Tibial nerve (tissue), 4 donors: ENCODE results near the gene ARAP1.

ENCODE experiments used
- EP300 ChIP-seq, 2 donors: sonication (generic); formaldehyde crosslinking; IDR thresholded peaks; one replicate each; pipeline ENCODE4 v1.6.1; 2017; ENCODE audit warnings: antibody characterized with exemption in 2 of 2, mild to moderate bottlenecking in 1 of 2
- POLR2A ChIP-seq, 2 donors: fragments of 450-650 bp; IDR thresholded peaks; one replicate each; pipeline ENCODE4 v1.6.1; 2017; ENCODE audit warnings: antibody characterized with exemption in 2 of 2, mild to moderate bottlenecking in 2 of 2, moderate library complexity in 2 of 2
- TF ChIP-seq, protein P1 (sequence below), 5 experiments: fragments of 200-600 bp in 3 of 5; fragments of 450-650 bp in 2 of 5; sonication (generic) in 3 of 5; IDR thresholded peaks; one replicate each; pipeline ENCODE4 v1.5.1; 2016 to 2019; ENCODE audit warnings: antibody characterized with exemption in 5 of 5, mild to moderate bottlenecking in 3 of 5, moderate library complexity in 2 of 5

DNA sequence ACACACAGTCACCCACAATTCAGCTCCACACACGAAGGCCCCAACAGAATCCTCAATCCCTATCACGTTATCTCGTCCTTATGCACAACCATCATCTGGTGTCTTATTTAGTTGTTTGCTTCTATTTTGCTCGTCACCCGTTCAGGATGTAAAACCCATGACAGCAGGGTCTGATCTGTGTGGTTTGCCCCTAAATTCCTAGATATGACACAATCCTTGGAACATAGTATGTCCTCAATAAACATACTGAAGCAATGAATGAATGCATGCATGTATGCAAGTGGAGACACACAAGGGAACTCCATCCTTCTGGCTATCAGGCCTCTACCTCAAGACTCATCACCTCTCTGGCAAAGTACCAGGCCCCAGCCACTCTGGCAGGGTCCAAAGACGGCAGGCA lies 21.5 kb upstream of the ARAP1 start:
- TF ChIP-seq, protein P1, sequence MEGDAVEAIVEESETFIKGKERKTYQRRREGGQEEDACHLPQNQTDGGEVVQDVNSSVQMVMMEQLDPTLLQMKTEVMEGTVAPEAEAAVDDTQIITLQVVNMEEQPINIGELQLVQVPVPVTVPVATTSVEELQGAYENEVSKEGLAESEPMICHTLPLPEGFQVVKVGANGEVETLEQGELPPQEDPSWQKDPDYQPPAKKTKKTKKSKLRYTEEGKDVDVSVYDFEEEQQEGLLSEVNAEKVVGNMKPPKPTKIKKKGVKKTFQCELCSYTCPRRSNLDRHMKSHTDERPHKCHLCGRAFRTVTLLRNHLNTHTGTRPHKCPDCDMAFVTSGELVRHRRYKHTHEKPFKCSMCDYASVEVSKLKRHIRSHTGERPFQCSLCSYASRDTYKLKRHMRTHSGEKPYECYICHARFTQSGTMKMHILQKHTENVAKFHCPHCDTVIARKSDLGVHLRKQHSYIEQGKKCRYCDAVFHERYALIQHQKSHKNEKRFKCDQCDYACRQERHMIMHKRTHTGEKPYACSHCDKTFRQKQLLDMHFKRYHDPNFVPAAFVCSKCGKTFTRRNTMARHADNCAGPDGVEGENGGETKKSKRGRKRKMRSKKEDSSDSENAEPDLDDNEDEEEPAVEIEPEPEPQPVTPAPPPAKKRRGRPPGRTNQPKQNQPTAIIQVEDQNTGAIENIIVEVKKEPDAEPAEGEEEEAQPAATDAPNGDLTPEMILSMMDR (IDR thresholded peaks at IDR 0.05), result no peak
- TF ChIP-seq POLR2A (IDR thresholded peaks at IDR 0.05) (no peak), EP300 (IDR thresholded peaks at IDR 0.05) (no peak)
